Measurements from ENCODE around the gene GPSM3. TPM values are rescaled to one million over a fixed set of nuclear protein-coding genes. Genes with fewer than 3 reads are reported as not detected.

GPSM3 gene
- total and polyA plus RNA-seq, 4 donors = 8.1 to 145 (median 47.3) TPM

DNA sequence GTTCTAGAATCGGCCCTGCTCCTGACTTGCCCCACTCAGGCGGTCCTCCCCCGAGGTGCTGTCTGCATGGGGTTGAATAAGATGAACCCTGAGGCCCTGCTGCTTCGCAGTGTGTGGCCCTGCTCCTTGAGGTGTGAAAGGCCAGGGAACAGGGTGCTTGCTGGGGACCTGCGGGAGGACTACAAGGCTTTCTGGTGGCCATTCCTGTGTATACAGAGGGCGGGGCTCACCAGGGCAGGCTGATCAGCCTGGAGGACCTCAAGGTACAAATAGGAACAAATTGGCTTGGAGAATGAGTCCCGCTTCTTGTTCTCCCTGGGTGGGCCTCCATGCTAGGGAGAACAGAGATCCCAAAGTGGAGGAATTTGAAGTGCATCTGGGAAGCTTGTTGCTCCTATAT lies 25.7 kb upstream of the GPSM3 start:
- 82 to 86% methylated on average over 7 of the region's 7 CpGs for WGBS, 2 donors
- TF ChIP-seq, protein P1, sequence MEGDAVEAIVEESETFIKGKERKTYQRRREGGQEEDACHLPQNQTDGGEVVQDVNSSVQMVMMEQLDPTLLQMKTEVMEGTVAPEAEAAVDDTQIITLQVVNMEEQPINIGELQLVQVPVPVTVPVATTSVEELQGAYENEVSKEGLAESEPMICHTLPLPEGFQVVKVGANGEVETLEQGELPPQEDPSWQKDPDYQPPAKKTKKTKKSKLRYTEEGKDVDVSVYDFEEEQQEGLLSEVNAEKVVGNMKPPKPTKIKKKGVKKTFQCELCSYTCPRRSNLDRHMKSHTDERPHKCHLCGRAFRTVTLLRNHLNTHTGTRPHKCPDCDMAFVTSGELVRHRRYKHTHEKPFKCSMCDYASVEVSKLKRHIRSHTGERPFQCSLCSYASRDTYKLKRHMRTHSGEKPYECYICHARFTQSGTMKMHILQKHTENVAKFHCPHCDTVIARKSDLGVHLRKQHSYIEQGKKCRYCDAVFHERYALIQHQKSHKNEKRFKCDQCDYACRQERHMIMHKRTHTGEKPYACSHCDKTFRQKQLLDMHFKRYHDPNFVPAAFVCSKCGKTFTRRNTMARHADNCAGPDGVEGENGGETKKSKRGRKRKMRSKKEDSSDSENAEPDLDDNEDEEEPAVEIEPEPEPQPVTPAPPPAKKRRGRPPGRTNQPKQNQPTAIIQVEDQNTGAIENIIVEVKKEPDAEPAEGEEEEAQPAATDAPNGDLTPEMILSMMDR (IDR thresholded peaks at IDR 0.05; ENCODE audit: control extremely low read depth, extremely low read depth) = no peak
- no peak for DNase-seq
- H3K27me3 ChIP-seq (ENCODE audit: control insufficient read depth in 3 of 3, insufficient read depth in 3 of 3, low read length in 2 of 3) = no peaks in the 10 kb centered on the region
- peaks cover 0 to 7% (median 0%) of the 10 kb centered on the region in 5 donors for H3K4me1 ChIP-seq (ENCODE audit: control insufficient read depth in 5 of 5, insufficient read depth in 5 of 5, low read length in 5 of 5)
- H3K9ac ChIP-seq (ENCODE audit: insufficient read depth in 1 of 2, low read length in 2 of 2) = no peak overlapping the region
- no peaks in the 10 kb centered on the region for H3K9me3 ChIP-seq (ENCODE audit: control insufficient read depth in 4 of 4, insufficient read depth in 3 of 4, low read length in 3 of 4)
- no peak overlapping the region for H3K27ac ChIP-seq (ENCODE audit: low read depth in 1 of 2, low read length in 1 of 2)
- no peak for ATAC-seq (ENCODE audit: insufficient read depth, low FRiP score)
- H3K4me3 ChIP-seq = no peak overlapping the region
- peaks cover 0 to 6% (median 0%) of the 10 kb centered on the region in 4 donors for H3K36me3 ChIP-seq (ENCODE audit: control insufficient read depth in 4 of 4, insufficient read depth in 4 of 4, low read length in 4 of 4)

DNA sequence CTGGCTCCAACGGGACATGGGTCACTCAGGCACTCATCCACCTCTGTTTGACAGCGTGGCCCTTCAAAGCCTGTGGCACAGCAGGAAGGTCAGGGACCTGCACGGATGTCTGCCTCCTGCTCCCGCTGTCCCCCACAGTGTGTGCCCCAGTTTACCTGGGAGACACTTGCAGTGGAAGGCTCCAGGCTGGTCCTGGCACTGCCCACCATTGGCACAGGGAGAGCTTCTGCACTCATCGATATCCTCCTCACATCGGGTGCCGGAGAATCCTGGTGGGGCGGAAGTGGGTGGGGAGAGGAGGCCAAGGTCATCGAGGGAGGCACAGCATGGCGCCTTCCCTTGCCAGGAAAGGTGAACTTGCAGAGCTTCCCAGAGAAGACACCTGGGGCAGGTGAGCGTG lies 24.6 kb upstream of the GPSM3 start:
- no peak overlapping the region for H3K4me3 ChIP-seq
- WGBS, 2 donors = 87 to 95% methylated on average over 11 of the region's 11 CpGs
- DNase-seq = no peak
- no peak overlapping the region for H3K27ac ChIP-seq (ENCODE audit: low read depth in 1 of 2, low read length in 1 of 2)
- no peak for ATAC-seq (ENCODE audit: insufficient read depth, low FRiP score)
- H3K9me3 ChIP-seq (ENCODE audit: control insufficient read depth in 4 of 4, insufficient read depth in 3 of 4, low read length in 3 of 4) = no peaks in the 10 kb centered on the region
- peaks cover 0 to 4% (median 0%) of the 10 kb centered on the region in 5 donors for H3K4me1 ChIP-seq (ENCODE audit: control insufficient read depth in 5 of 5, insufficient read depth in 5 of 5, low read length in 5 of 5)
- H3K27me3 ChIP-seq (ENCODE audit: control insufficient read depth in 3 of 3, insufficient read depth in 3 of 3, low read length in 2 of 3) = no peaks in the 10 kb centered on the region
- H3K9ac ChIP-seq (ENCODE audit: insufficient read depth in 1 of 2, low read length in 2 of 2) = no peak overlapping the region
- TF ChIP-seq, protein P1 (IDR thresholded peaks at IDR 0.05; ENCODE audit: control extremely low read depth, extremely low read depth) = no peak
- peaks cover 0 to 6% (median 0%) of the 10 kb centered on the region in 4 donors for H3K36me3 ChIP-seq (ENCODE audit: control insufficient read depth in 4 of 4, insufficient read depth in 4 of 4, low read length in 4 of 4)

DNA sequence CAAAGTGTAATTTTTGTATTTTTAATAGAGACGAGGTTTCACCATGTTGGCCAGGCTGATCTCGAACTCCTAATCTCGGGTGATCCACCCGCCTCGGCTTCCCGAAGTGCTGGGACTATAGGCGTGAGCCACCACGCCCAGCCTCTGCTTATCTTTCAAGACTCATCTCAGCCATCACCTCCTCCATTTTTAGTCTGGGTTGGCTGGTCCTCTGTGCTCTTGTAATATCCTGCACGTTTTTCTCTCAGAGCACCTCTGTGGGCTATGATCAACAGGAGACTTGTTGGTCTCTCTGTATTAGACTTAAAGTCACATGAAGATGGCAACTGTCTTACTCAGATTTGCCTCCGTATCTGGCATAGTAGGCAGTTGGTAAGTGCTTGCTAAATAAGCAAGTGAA lies 23.8 kb upstream of the GPSM3 start:
- DNase-seq = no peak
- peaks cover 0 to 2% (median 0%) of the 10 kb centered on the region in 5 donors for H3K4me1 ChIP-seq (ENCODE audit: control insufficient read depth in 5 of 5, insufficient read depth in 5 of 5, low read length in 5 of 5)
- H3K36me3 ChIP-seq (ENCODE audit: control insufficient read depth in 4 of 4, insufficient read depth in 4 of 4, low read length in 4 of 4) = peaks cover 0 to 4% (median 0%) of the 10 kb centered on the region in 4 donors
- whole genome bisulfite sequencing, 2 donors = 86 to 89% methylated on average over 10 of the region's 10 CpGs
- TF ChIP-seq, protein P1 (IDR thresholded peaks at IDR 0.05; ENCODE audit: control extremely low read depth, extremely low read depth) = no peak
- H3K27me3 ChIP-seq (ENCODE audit: control insufficient read depth in 3 of 3, insufficient read depth in 3 of 3, low read length in 2 of 3) = no peaks in the 10 kb centered on the region
- H3K27ac ChIP-seq (ENCODE audit: low read depth in 1 of 2, low read length in 1 of 2) = no peak overlapping the region
- H3K9me3 ChIP-seq (ENCODE audit: control insufficient read depth in 4 of 4, insufficient read depth in 3 of 4, low read length in 3 of 4) = no peaks in the 10 kb centered on the region
- H3K4me3 ChIP-seq = no peak overlapping the region
- H3K9ac ChIP-seq (ENCODE audit: insufficient read depth in 1 of 2, low read length in 2 of 2) = no peak overlapping the region
- ATAC-seq (ENCODE audit: insufficient read depth, low FRiP score) = no peak

DNA sequence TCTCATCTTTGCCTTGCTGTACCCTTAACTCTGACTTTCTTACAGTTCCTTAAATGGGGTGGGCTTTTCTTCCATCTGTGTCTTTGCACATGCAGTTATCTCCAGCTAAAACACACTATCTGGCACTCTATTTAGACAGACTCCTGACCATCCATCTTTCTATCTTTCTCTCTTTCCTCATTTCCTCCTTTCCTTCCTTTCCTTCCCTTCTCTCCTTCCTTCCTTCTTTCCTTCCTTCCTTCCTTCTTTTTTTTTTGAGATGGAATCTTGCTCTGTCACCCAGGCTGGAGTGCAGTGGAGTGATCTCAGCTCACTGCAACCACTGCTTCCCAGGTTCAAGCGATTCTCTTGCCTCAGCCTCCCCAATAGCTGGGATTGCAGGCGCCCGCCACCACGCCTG lies 23.2 kb upstream of the GPSM3 start:
- Histone ChIP-seq H3K9ac (ENCODE audit: insufficient read depth in 1 of 2, low read length in 2 of 2) (no peak overlapping the region), H3K36me3 (ENCODE audit: control insufficient read depth in 4 of 4, insufficient read depth in 4 of 4, low read length in 4 of 4) (peaks cover 0 to 2% (median 0%) of the 10 kb centered on the region in 4 donors), H3K4me1 (ENCODE audit: control insufficient read depth in 5 of 5, insufficient read depth in 5 of 5, low read length in 5 of 5) (no peaks in the 10 kb centered on the region), H3K27ac (ENCODE audit: low read depth in 1 of 2, low read length in 1 of 2) (no peak overlapping the region), H3K9me3 (ENCODE audit: control insufficient read depth in 4 of 4, insufficient read depth in 3 of 4, low read length in 3 of 4) (no peaks in the 10 kb centered on the region), H3K4me3 (no peak overlapping the region), H3K27me3 (ENCODE audit: control insufficient read depth in 3 of 3, insufficient read depth in 3 of 3, low read length in 2 of 3) (no peaks in the 10 kb centered on the region)
- 96 to 97% methylated on average over 4 of the region's 4 CpGs for WGBS, 2 donors
- ATAC-seq (ENCODE audit: insufficient read depth, low FRiP score) (no peak), DNase-seq (no peak)
- TF ChIP-seq, protein P1 (IDR thresholded peaks at IDR 0.05; ENCODE audit: control extremely low read depth, extremely low read depth) = no peak

All from lung (tissue), 12 donors.